Activated T-cell treated with anti-CD3 and anti-CD28 coated beads for 4 hours (primary cell): ENCODE measurements around the gene RGS10.
A peak's percentile ranks its signal among the peaks of the same experiment; 100 is the strongest.
"Not testable (repeated sequence)": the region's sequence is repeated elsewhere in the genome, so short reads cannot be mapped to it uniquely, and the experiment has no call there.

Experiments used
- DNase-seq: peaks from one replicate; pipeline ENCODE4 v3.0.0-alpha.2; 2020

Gene RGS10, protein sequence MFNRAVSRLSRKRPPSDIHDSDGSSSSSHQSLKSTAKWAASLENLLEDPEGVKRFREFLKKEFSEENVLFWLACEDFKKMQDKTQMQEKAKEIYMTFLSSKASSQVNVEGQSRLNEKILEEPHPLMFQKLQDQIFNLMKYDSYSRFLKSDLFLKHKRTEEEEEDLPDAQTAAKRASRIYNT

DNA sequence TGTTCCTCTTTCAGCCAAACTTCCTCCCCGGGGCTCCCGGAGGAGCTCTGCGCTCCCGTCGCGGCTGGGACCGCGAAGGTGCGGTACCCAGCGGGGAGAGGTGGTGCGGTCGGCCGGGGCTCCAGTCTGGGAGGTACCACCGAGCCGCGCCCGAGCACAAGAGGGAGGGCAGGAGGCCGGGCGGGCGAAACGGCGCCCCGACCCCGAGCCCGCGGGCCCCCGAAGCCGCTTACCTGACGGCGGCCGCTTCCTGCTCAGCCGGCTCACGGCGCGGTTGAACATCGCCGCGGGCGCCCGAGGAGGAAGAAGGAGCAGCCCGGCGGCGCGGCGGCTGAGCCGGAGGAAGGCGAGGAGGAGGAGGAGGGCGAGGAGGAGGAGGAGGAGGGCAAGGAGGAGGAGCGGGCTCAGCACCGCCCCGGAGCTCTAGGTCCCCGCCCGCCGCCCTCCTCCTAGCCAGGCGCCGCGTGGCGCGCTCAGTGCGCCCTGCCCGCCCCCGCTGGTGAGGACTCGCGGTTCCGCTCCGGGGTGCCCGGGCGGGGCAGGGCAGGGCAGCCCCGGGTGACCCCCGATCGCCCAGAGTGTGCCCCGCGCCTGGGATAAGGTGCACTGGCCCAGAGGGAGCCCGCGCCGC is at the start of gene RGS10:
Gene RGS10, minus strand, starts transcription at position 363 of the 631 bp plus-strand sequence. Its CDS starts 81 bp downstream, at position 282.
- peak; percentile 80 for DNase-seq

GRCh38 chr10:119588071-119588470 is 45.6 kb upstream of the RGS10 start:
- no peak for DNase-seq

DNA sequence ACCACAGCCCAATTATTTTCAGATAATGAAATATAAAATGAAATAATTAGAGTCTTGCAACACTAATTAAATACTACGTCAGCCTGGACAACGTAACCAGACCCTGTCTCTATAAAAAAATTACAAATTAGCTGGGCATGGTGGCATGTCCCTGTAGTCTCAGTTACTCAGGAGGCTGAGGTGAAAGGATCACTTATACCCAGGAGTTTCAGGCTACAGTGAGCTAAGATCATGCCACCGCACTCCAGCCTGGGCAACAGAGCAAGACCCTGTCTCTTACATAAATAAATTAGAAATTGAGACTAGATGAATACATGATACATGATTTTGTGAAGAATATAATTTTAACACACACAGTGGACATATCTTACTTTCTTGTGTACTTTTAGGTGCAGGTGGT is 35.8 kb upstream of the RGS10 start:
- no peak for DNase-seq

DNA sequence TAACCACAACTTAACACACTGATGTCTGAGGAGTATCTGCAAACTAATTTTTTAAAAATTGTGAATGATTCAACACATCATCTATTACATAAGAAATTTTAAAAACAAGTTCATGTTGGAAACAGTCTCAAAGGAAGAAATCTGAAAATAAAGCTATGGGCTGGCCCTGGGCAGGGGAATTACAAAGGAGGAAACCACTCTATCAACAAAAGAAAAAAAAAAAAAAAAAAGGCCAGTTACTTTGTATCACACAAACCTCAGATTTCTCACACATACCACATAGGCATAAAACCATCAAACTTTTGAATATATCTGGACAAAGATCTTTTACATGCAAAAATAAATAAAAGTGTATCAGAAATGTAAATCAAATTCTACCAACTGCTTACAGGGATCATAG is 33.5 kb upstream of the RGS10 start:
- no peak for DNase-seq

DNA sequence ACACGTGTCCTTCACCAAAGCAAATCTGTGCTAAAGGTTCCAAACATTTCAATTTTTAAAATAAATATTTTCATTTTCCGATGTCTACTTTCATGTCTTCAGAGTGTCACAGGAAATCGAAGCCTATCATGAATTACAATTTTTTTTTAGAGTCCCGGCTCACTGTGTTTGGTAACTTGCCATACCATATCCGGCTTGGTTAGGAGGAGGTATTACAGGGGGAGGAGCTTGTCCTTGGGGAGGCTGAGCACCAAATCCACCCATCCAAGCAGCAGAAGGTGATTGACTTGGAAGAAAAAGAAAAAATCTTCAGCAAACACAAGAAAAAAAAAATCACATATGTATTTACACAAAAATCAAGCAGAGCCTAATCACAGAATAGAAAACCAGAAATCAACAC is 33.0 kb upstream of the RGS10 start:
- DNase-seq: no peak

DNA sequence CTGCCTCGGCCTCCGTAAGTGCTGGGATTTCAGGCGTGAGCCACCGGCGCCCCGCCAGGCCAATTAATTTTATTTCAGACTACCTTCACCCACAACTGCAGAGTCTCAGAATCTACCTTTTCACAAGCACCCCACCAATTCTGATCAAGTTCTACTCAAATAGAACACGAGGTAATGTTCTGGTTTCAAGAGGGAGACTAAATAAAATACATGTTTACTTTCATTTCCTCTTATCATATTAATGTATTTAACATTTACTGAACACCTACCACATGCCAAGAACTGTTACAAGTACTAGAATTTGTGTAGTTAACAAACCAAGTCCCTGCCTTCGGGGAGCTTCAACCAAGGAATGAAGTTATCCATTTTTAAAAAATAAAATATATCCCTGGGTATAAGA is 25.5 kb upstream of the RGS10 start:
- DNase-seq: no peak

GRCh38 chr10:119562097-119562496 is 19.6 kb upstream of the RGS10 start:
- no peak for DNase-seq

- not testable (repeated sequence) for DNase-seq
Measured at GRCh38 chr10:119559511-119559910, 17.0 kb upstream of the RGS10 start.

GRCh38 chr10:119556081-119556480 is 13.6 kb upstream of the RGS10 start:
- DNase-seq: not testable (repeated sequence)

DNA sequence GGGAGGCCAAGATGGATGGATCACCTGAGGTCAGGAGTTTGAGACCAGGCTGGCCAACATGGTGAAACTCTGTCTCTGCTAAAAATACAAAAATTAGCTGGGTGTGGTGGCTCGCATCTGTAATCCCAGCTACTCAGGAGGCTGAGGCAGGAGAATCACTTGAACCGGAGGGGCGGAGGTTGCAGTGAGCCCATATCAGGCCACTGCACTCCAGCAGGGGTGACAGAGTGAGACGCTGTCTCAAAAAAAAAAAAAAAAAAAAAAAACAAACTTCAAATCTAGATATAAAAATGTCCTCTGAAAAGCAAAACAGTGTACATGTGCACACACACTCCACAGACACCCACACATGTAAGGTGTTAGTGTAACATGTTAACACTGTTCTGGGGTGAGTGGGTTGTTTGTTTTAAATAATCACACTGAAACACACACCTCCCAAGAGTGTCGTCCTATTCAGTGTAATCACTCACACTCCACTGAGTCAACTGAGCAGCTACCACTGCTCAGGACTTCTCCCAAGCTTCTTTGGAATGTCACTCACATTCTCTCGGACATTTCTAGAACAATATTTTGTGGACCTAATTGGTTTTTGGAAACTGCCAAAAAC is 12.8 kb upstream of the RGS10 start:
- no peak for DNase-seq

DNA sequence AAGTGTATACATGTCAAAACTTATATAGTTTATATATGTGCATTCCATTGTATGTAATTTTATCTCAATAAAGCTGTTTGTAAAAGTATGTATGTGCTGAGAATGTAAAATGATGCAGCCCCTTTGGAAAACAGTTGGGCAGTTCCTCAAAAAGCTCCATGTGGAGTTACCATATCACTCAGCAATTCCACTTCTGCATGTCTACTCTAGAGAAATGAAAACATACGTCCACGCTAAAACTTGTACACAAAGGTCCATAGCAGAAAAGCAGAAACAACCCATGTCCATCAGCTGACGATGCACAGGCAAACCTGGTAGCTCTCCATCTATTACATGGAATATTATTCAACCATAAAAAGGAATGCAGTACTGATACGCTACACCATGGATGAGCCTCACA is 8.3 kb upstream of the RGS10 start:
- no peak for DNase-seq

- DNase-seq: no peak
Measured at GRCh38 chr10:119549247-119549999, 6.9 kb upstream of the RGS10 start.

DNA sequence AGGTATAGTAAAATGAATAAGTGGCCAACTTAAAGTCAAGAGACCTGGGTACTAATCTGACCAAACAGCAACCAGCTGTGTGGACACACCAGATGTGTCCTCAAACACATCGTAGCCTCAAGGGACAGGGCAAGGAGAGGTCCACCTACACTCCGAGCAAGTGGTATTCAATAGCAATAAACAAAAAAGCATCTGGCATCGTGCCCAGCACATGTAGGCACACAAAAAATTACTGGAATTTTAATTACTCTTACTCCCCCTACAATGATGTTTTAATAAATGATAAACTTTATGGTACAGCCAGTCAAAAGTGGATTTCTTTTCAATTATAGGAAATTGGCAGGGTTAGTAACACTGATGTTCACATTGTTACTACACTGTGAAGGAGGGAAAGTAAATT is 3.5 kb upstream of the RGS10 start:
- DNase-seq: no peak

DNA sequence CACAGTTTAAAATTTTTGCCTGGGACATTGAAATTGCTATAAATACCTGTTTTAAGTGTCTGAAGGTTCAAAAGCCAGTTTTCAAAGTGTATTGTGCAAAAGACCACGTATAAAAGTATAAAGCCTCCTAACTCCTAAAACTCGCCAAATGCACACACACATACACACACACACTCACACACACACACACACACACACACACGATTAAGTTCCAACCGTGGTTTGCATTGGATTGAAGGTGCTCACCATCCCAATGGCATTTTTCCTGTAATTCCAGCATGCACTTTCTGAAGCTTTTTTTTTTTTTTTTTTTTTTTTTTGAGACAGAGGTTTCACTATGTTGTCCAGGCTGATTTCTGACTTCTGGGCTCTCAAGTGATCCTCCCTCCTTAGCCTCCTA is 2.8 kb upstream of the RGS10 start:
- no peak for DNase-seq

- no peak for DNase-seq
Measured at GRCh38 chr10:119543814-119544642, 1.5 kb upstream of the RGS10 start.

GRCh38 chr10:119542988-119543813 is 682 bp upstream of the RGS10 start:
- peak; percentile 50 for DNase-seq

- peak; percentile 77 for DNase-seq
Measured at GRCh38 chr10:119541459-119542356, 811 bp downstream of the RGS10 start.

GRCh38 chr10:119541046-119541445 is 1.5 kb downstream of the RGS10 start:
- DNase-seq: no peak

- no peak for DNase-seq
Measured at GRCh38 chr10:119540038-119540437, 2.5 kb downstream of the RGS10 start.

- no peak for DNase-seq
Measured at GRCh38 chr10:119539359-119539825, 3.1 kb downstream of the RGS10 start.
